Muscle of back (tissue), 11 donors: ENCODE measurements around the gene TWNK. TPM values are rescaled to one million over a fixed set of nuclear protein-coding genes. Genes with fewer than 3 reads are reported as not detected.

Source experiments
- DNase-seq, 3 donors: peaks; one replicate each; pipeline versions ENCODE4 v3.0.0 to v3.0.0-alpha.2; 2013
- polyA plus RNA-seq, 10 donors: library from polyadenylated mRNA; unstranded; fragments of 120-200 nt; gene quantifications; one replicate each; pipeline ENCODE4 v1.2.1, GENCODE V29; 2013; ENCODE audit not compliant: insufficient read length in 10 of 10

TWNK gene
- polyA plus RNA-seq, 10 donors, result 7.1 to 15.4 (median 9.5) TPM

DNA sequence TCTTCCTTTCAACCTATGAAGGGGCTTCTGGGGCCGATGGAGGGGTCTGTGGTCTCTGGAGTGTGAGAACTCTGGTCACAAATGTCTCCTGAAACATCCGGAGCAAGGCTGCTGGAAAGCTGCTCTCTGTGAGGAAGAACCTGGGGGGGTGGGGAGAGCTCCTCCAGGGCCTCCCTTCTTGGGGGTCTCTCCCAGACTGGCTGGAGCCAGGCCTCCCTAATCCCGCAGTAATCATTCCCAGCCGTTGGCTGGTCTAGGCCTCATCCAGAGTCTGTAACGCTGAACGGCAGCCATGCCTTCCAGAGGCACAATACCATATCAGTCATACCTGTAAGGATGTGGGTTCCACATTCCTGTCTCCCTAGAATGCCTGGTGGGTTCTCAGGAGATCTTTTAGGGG lies 7.8 kb downstream of the TWNK start:
- no peak for DNase-seq

DNA sequence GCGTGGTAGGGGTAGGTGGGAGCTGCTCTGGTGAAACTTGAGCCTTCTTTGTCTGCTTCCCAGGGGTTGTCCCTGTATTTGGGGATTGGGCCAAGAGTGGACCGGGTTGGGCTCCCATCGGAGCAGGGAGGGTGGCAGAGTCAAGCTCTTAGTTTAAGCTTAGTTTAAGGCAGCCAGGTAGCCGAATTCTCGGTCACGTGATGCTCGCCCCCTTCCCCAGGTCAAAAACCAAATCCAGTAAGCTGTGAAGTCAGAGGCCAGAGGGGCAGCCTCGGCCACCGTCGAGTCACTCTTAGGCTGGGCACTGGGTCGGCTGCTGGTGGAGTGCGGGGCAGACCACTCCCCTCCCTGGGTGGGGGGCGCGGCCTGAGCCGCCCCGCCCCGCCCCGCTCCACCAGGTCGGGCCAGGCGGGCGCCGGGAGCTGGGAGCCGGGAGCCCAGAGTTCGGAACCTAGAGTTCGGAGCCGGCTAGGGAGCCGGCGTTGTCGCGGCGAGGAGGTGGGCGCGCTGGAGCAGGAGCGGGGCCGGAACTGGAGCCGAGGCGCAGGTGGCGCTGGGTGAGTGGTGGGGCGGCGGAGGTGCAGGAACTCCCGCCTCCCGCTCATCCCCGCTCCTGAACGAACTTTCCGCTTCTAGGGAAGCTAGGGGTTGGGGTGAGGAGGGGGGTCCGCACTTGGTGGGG lies 9.5 kb downstream of the TWNK start:
- DNase-seq, result peak in 1 of 3 donors; percentile 34

DNA sequence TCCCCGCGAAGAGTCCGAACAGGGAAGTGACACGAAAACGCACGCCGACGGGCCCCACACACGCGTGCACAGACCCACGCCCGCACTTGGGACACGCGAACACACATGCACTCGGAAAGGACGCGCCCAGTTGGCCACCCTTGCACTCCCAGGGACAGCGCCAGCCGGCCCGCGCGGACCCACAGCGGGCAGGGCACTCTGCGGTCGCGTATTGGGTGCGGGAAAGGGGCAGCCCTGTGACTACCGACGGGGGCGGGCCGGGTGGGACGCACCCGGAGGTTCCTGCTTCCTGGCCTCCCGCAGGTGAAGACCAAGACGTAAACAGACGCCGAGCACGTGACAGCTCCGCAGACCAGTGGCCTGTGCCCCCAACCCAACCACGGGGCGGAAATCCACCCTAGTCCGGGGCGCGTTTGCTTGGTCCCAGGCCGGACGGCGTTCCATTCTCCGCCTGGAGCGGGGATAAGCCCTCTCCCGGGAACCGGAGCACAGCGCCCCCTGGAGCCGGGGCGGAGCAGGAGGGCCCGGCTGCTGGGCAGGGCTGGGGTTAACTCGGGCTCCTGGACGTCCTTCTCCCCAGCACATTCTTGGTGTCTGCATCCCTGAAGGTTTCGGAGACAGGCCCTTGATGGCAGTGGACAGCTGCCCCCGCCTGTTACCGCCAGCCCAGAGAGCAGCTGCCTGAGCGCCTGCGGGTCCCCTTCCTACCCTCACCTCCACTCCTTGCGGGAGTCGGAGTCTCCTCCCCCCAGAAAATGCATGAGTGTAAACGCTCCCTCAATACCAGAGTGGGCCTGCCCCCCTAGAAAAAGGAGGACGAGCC lies 10.2 kb downstream of the TWNK start:
- peak in 1 of 3 donors; percentile 76 for DNase-seq

DNA sequence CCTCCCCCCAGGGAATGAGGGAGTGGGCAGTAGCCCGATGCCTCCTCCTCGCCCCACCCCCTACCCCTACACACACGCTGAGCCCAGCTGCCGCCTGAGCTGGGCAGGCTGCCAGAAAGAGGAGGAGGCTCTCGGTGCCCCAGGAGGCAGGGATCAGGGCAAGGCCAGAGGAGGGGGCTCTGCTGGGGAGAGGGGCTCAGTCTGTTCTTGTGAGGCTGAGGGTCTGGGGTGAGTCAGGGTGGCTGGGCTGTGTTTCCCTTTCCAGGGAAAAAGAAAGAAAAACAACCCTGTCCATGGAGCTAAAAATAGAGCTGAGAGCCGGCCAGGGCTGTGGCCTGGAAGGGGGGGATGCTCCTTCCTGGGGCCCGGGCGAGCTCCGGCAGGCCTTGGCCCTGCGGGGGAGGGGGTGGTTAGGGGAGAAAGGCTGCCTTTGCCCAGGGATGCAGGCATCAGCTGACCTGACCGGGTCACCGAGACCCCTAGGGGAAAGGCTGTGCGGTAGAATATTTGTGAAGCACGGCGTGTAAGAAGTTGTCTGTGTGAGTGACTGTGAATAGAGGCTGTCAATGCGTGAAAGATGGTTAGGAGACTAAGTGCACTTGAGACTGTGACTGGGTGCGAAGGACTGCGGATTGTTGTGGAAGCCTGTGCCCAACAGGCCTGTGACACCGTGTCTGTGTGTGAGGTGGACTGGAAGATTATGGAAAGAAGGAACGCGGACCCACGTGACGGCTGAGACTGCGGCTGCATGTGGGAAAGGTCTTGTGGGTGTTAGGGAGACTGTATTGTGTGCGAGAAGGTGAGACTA lies 11.0 kb downstream of the TWNK start:
- DNase-seq, result peak; percentile 91 to 95 (median 91)

DNA sequence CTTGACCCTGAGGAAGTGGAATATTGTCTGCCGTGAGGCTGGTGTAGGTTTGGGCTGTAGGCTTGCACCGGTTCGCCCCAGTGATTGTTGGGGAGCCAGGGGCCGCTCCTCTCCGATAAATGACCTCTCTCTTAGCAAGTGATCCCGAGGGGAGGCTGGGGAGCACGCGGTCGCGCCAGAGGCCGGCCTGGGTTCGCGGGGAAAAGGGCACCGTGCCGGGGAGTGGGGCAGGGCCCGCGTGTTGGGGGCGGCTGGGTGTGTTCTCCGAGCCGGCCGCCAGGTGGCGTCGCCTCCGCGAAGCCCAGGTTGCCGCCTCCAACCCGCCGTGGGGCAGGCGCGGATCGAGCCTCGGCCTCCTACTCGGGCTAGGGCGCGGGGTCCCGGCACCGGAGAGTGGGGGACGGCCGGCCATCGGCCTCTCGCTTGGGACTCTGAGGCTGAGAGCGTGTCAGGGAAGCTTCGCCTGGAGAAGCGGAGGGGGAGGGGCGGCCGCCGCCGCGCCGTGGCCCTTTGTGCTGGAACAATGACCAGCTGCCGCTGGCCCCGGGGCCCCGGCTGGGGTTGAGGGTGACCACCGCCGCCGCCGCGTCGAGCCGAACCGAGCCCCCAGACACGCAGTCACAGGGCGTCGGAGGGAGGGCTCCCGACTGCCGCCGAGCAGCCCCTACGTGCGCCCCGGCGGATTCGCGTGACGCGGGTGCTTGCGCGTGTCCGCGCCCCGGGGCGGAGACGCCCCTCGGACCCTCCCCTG lies 11.8 kb downstream of the TWNK start:
- peak; percentile 83 to 94 (median 93) for DNase-seq

DNA sequence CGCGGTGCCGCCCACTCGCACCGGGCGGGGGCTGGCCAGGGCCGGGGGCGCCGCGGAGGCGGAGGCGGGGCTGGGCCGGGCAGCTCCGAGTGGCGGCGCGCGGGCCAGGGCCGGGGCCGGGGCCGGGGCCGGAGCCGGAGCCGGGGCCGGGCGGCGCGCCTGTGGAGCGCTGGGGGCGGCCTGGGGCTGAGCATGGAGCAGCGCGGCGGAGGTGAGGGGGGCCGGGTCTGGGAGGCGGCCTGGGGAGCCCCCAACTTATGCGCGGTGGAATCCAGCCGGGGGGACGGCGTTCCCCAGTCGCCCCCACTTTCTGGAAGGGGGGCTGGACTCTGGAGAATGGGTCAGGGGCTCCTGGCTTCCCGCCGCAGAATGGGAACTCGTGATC lies 12.4 kb downstream of the TWNK start, which contains the start of gene LZTS2:
LZTS2 (plus strand) TSS at position 67 of the 385 bp plus-strand sequence. CDS start 2,731 bp downstream, outside the sequence.
- DNase-seq, result no peak

DNA sequence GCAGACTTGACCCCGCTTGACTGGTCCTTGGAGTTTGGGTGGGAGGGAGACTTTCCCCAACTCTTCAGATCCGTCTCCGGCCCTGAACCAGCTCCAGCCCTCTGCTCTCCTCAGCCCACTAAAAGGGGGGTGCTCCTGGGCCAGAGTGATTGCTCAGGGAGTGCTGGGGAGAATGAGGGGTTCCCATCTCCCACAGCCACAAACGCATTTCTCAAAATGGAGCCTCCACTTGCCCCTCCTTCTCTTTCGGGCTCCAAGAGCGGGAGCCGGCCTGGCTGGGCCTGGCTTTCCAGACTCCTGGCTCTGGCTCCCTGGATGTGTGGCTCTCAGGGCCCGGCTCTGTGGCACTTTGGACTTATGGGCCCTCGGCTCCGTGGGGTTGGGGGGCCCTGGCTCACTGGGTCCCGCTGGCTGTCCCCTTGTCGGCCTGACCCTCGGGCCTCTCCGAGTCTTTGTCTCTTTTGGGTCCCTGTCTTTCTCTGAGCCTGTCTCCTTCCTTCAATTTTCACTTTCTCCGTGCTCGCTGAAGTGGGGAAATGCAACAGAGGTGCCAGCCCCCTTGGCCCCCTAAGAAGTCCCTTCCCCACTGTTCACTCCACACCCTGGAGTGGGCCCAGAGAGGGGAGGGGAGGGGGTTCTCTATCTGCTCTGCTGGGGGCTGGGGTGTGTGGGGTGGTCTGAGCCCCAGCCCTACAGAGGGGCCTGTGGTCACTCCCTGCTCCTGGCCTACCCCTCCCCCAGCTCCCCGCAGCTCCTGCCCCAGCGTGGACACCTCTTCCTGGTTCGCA lies 13.0 kb downstream of the TWNK start:
- DNase-seq, result peak in 2 of 3 donors; percentile 36 to 84

DNA sequence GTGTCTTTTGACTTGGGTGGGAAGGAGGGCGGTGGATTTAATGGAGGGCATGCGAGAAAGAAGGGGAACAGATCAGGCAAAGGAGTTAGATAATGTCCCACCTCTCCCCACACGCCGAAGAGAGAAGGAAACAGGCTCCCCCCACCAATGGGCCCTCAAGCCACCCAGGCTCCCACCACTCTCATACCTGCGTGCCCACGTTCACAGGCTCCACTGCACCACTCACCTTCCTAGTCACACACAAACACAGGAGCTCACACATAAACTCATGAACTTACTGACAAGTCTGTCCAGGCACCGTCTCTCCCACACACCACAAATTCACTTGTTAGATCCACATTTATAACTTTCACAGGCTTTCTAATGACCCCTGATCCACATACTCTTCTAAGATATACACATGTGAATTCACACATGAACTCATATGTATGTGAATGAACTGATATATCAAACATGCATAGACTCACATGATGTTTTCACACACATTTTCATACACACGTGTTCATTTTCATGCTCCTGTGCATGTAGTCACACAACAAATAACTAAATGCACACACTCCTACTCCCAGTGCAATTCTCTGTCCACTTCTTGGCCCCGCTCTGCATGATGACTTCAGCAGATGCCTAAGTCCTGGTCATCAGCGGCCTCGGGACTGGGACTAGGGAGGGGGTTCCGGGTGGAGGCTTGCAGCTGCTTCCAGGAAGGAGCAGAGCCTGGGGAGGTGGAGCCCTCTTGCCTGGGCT lies 13.7 kb downstream of the TWNK start:
- peak; percentile 89 to 96 (median 93) for DNase-seq

DNA sequence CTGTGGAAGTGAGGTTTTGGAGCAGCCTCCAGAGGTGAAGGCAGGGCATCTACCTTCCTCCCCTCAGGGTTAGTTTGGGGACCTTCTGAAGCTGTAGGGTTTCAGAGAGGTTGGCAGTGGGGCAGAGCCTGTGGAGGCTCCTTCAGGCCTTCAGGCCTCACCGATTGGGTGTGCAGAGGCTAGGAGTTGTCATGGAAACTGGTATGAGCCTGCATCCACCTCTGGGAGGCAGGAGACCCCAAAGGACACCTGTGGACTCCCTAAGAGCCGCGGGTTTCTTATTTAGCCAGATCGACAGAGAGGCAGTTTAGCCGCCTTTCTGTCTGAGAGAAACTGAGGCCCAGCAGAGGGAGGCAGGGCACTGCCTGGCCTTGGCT lies 14.3 kb downstream of the TWNK start:
- DNase-seq, result no peak

DNA sequence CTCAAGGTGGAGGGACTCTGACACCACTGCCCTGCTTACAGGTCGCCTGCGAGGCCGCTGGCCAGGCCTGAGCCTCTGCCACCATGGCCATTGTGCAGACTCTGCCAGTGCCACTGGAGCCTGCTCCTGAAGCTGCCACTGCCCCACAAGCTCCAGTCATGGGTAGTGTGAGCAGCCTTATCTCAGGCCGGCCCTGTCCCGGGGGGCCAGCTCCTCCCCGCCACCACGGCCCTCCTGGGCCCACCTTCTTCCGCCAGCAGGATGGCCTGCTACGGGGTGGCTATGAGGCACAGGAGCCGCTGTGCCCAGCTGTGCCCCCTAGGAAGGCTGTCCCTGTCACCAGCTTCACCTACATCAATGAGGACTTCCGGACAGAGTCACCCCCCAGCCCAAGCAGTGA lies 15.1 kb downstream of the TWNK start:
- DNase-seq, result no peak

DNA sequence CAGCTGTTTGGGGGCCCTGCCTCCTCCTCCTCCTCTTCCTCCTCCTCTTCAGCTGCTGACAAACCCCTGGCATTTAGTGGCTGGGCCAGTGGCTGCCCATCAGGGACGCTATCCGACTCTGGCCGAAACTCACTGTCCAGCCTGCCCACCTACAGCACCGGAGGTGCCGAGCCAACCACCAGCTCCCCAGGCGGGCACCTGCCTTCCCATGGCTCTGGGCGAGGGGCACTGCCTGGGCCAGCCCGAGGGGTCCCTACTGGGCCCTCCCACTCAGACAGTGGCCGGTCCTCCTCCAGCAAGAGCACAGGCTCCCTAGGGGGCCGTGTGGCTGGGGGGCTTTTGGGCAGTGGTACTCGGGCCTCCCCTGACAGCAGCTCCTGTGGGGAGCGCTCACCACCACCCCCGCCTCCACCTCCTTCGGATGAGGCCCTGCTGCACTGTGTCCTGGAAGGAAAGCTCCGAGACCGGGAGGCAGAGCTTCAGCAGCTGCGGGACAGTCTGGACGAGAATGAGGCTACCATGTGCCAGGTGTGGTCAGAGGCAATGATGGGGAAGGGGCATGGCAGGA lies 16.4 kb downstream of the TWNK start:
- no peak for DNase-seq

DNA sequence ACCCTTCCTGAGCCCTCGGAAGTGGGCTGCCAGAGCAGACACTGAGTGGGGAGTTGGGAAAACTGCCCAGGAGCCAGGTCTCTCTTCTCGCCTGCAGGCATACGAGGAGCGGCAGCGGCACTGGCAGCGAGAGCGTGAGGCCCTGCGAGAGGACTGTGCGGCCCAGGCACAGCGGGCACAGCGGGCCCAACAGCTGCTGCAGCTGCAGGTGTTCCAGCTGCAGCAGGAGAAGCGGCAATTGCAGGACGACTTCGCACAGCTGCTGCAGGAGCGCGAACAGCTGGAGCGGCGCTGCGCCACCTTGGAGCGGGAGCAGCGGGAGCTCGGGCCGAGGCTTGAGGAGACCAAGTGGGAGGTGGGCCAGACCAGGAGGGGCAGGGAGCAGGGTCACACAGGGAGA lies 18.0 kb downstream of the TWNK start:
- DNase-seq, result peak in 1 of 3 donors; percentile 57

DNA sequence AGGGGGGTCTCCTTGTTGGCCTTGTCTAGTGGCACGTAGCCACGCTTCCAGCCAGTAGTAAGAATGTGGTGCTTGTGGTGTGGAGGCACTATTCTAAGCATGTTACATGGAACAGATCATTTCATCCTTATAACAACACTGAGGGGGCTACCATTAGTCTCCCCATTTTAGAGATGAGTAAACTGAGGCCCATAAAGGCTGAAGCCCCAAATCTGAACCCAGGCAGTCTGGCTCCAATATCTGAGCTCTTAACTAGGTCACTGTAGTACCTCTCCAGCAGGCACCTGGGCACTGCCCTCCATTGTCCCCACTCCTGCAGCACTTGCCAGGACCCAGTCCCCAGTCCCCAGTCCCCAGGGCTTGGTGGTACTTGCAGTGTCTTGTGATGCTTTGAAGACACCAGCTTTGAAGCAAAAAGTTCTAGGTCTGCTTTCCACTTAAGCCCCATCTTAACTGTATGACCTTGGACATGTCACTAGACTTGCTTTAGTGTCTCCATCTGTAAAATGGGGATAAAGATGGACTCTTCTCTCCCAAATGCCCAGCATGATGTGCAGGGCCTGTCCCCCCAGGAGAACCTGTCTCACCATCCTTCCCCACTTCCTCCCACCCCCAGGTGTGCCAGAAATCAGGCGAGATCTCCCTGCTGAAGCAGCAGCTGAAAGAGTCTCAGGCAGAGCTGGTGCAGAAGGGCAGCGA lies 18.7 kb downstream of the TWNK start:
- no peak for DNase-seq

DNA sequence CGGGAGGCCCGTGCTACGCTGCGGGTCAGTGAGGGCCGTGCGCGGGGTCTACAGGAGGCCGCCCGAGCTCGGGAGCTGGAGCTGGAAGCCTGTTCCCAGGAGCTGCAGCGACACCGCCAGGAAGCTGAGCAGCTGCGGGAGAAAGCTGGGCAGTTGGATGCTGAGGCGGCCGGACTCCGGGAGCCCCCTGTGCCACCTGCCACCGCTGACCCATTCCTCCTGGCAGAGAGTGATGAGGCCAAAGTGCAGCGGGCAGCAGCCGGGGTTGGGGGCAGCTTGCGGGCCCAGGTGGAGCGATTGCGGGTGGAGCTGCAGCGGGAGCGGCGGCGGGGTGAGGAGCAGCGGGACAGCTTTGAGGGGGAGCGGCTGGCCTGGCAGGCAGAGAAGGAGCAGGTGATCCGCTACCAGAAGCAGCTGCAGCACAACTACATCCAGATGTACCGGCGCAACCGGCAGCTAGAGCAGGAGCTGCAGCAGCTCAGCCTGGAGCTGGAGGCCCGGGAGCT lies 19.3 kb downstream of the TWNK start:
- DNase-seq, result peak in 2 of 3 donors; percentile 52 to 86

DNA sequence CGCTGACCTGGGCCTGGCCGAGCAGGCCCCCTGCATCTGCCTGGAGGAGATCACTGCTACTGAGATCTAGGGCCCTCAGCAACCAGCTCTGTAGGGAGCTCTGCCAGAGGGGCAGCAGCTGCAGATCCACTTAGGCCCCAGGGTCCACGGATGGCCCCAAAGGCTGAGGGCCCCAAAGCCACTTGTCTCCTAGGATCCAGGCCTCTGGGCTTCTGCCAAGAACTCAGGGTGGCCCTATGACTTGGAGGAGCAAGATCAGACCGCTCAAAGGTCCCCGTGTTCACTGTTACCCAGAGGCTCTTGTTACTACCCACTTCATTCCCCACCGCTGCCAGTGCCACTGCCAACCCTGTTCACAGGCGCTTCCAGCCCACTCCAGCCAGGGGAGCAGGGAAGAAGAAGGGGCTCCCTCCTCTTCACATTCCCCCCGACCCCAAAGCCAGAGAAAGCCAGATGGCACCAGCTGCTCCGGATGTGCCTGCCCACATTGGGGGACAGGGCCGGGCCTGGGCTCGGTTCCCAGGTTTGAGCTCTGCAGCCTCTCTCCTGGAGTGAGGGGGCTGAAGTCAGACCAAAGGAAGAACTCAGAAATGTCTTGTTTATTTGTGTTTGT lies 19.9 kb downstream of the TWNK start:
- DNase-seq, result no peak

DNA sequence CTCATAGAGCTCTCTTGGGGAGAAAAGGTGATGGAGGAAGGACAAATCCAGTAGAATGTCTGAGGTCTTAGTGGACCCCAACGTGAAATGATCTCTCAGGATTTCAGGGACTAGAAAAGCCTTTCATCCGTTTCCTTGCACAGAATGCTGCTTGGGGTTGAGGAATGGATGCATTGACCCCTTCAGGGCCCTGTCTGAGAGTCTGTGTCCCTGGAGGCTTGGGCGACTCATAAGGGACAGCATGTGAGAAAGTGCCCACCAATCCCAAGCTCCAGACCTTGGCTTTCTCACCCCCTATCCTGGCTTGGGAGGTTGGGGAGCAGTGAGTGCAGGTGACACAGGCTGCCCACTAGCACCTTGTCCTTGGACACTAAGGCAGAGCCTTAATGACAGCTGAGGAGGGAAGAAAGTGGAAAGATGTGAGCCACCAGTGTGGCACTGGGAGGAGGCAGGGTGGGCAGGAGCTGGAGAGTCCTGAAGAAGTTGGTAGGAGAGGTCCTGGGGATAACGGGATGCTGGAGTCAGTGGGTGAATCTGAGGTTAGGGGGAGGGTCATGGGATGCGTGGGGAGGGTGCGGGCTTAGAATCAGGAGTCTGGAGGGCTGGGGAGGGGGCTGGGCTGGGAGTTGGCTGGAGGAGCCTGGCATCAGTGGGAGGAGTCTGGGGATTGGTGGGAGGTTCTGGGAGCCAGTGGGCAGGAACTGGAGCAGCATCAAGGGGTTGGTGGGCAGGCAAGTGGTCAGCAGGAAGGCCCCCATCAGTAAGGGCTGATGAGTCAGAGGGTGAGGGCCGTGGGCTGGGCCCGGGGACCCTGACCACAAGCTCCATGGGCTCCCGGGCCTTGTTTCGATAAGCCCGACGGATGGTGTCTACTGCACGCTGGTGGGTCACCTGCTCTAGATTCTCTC lies 20.8 kb downstream of the TWNK start:
- no peak for DNase-seq

DNA sequence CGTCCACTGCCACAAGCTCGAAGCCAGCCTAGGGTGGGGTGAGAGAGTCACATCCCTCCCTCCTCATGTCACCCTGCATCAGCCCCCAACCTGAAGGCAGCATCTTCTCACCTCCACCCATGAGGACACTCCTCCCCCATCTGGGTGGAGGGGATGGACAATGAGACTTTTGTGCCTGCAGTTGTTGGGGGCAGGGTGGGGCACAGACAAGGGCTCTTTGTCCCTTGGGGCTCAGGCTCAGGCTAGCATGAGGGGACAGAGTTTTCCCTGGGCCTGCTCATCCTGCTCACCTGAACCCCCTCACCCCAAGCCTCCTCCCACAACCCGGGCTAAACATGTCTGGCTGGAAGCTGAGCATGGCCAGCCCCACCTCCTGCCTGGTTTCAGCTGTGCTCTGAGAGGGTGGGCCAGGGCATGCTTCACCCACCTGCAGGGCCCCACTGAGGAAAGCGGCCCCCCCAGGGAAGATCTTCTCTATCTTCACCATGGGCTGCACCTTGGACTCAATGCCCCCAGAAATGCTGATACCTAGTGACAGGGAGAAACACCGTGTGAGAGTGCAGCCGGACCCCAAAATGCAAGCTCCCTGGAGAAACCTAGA lies 21.6 kb downstream of the TWNK start:
- DNase-seq, result no peak
